ENCODE results near the gene PIMREG. TPM values are rescaled to one million over a fixed set of nuclear protein-coding genes. Genes with fewer than 3 reads are reported as not detected.

The PIMREG gene
- polyA plus RNA-seq, 2 of the 4 experiments (the other 2 are of a cell fraction) = 26.3 to 28.9 TPM

GRCh38 chr17:6492892-6493674, 48.8 kb downstream of the PIMREG start:
- ATAC-seq (no peak), DNase-seq (ENCODE audit: low read depth in 1 of 2, low spot score in 1 of 2) (peak in 1 of 2 experiments; percentile 41), FAIRE-seq (no peak)
- no peak overlapping the region for H3K4me2 ChIP-seq
- H3K4me3 ChIP-seq = no peak overlapping the region
- no peaks in the 10 kb centered on the region for H3K9me3 ChIP-seq
- ChIA-PET CTCF (interaction anchor here (1.4 to 2.1 kb wide), 2 partner anchors 13 to 20 kb away, joined by 3 to 8 read pairs; no protein-coding TSS in a partner anchor), POLR2A (no interaction called here)
- 66% methylated on average over 4 of the region's 4 CpGs for WGBS (ENCODE audit: missing lambda C conversion rate)
- H3K4me1 ChIP-seq = no peaks in the 10 kb centered on the region
- TF ChIP-seq FOSL2 (IDR thresholded peaks at IDR 0.05) (no peak), FOSL2 (CRISPR knock-in tag; IDR thresholded peaks at IDR 0.05) (no peak), HOXB13 (CRISPR knock-in tag; IDR thresholded peaks at IDR 0.05; ENCODE audit: low read depth) (no peak), USF2 (IDR thresholded peaks at IDR 0.05) (peak; percentile 98)
- no peak overlapping the region for H3K27ac ChIP-seq

- FAIRE-seq (no peak), DNase-seq (ENCODE audit: low read depth in 1 of 2, low spot score in 1 of 2) (no peak), ATAC-seq (no peak)
- WGBS (ENCODE audit: missing lambda C conversion rate) = 61% methylated on average over 5 of the region's 5 CpGs
- Histone ChIP-seq H3K27ac (no peak overlapping the region), H3K9me3 (no peaks in the 10 kb centered on the region), H3K4me2 (no peak overlapping the region), H3K4me3 (no peak overlapping the region), H3K4me1 (no peaks in the 10 kb centered on the region)
- ChIA-PET POLR2A (no interaction called here), CTCF (interaction anchor here (0.6 to 1.6 kb wide), 7 partner anchors 10 to 106 kb away, joined by 3 to 10 read pairs (median 3); no protein-coding TSS in a partner anchor)
- TF ChIP-seq SMC3 (IDR thresholded peaks at IDR 0.05) (no peak), TFCP2L1 (CRISPR knock-in tag; IDR thresholded peaks at IDR 0.05) (no peak), E2F6 (IDR thresholded peaks at IDR 0.05; ENCODE audit: borderline replicate concordance, low read depth) (no peak), HOXA7 (CRISPR knock-in tag; IDR thresholded peaks at IDR 0.05) (no peak), EP300 (IDR thresholded peaks at IDR 0.05) (no peak), HDAC2 (IDR thresholded peaks at IDR 0.05) (no peak), BCL3 (IDR thresholded peaks at IDR 0.05) (no peak), FOSL2 (IDR thresholded peaks at IDR 0.05) (no peak), FOSL2 (CRISPR knock-in tag; IDR thresholded peaks at IDR 0.05) (no peak), KDM1A (IDR thresholded peaks at IDR 0.05; ENCODE audit: low read depth) (no peak), CHD2 (IDR thresholded peaks at IDR 0.05; ENCODE audit: low read length, partially characterized antibody) (no peak), ESRRA (IDR thresholded peaks at IDR 0.05; ENCODE audit: borderline replicate concordance, low read length) (no peak), RNF2 (IDR thresholded peaks at IDR 0.05; ENCODE audit: borderline replicate concordance, low read depth) (no peak), RARB (CRISPR knock-in tag; IDR thresholded peaks at IDR 0.05) (no peak), PHF8 (IDR thresholded peaks at IDR 0.05; ENCODE audit: borderline replicate concordance, low read depth) (no peak), ATOH8 (CRISPR knock-in tag; IDR thresholded peaks at IDR 0.05; ENCODE audit: low read depth) (no peak), HEYL (CRISPR knock-in tag; IDR thresholded peaks at IDR 0.05) (no peak), FOXS1 (CRISPR knock-in tag; IDR thresholded peaks at IDR 0.05) (no peak), MYC (IDR thresholded peaks at IDR 0.05; ENCODE audit: borderline replicate concordance, low read length) (no peak), MAX (IDR thresholded peaks at IDR 0.05) (no peak), RAD21 (conservative IDR thresholded peaks at IDR 0.05 in 1 of 2, IDR thresholded peaks at IDR 0.05 in 1 of 2) (no peak)
These were observed 50.1 kb downstream of the PIMREG start for GRCh38 chr17:6494239-6494941.

Measured in A549 (cell line).